Natural killer cell (primary cell): ENCODE measurements around the gene CD96. TPM values are rescaled to one million over a fixed set of nuclear protein-coding genes. Genes with fewer than 3 reads are reported as not detected.

ENCODE experiments used
- ATAC-seq, 3 donors: fragments of 150-1000 bp in 2 of 3; fragments of 200-7000 bp in 1 of 3; cut with Tn5 transposase; 1 replicate in 1 of 3; 2 replicates in 2 of 3; pipeline ENCODE4 v1.10.0; 2021; ENCODE audit warnings: mild to moderate bottlenecking in 2 of 3, moderate library complexity in 2 of 3
- DNase-seq, 2 donors: peaks; one replicate each; pipeline versions ENCODE4 v3.0.0 to v3.0.0-alpha.2; 2013 to 2021; ENCODE audit warnings: mixed read lengths in 1 of 2
- H3K27ac ChIP-seq: one replicate; pipeline ENCODE4 v1.5.1; 2013; ENCODE audit warnings: mild to moderate bottlenecking, low read length
- H3K27me3 ChIP-seq: one replicate; pipeline ENCODE4 v1.6.1; 2013; ENCODE audit warnings: low read length; ENCODE audit not compliant: control insufficient read depth, insufficient read depth
- H3K36me3 ChIP-seq: one replicate; pipeline ENCODE4 v1.6.1; 2013; ENCODE audit warnings: low read length; ENCODE audit not compliant: control insufficient read depth, insufficient read depth
- H3K4me1 ChIP-seq: one replicate; pipeline ENCODE4 v1.6.1; 2013; ENCODE audit warnings: low read length; ENCODE audit not compliant: control insufficient read depth, insufficient read depth
- H3K4me3 ChIP-seq: one replicate; pipeline ENCODE4 v1.5.1; 2013; ENCODE audit warnings: low read length
- H3K9me3 ChIP-seq: one replicate; pipeline ENCODE4 v1.6.1; 2013; ENCODE audit warnings: low read length; ENCODE audit not compliant: control insufficient read depth, insufficient read depth
- H3K27ac Mint-ChIP-seq, 2 donors: one replicate each; pipeline ENCODE4 v1.8.0; 2022; ENCODE audit warnings: mild to moderate bottlenecking in 2 of 2, mixed read lengths in 2 of 2, moderate library complexity in 1 of 2
- H3K27me3 Mint-ChIP-seq, 2 donors: one replicate each; pipeline ENCODE4 v1.8.0; 2022; ENCODE audit warnings: low read depth in 2 of 2, mixed read lengths in 2 of 2
- H3K36me3 Mint-ChIP-seq: one replicate; pipeline ENCODE4 v1.8.0; 2022; ENCODE audit warnings: mixed read lengths
- H3K4me1 Mint-ChIP-seq, 2 donors: one replicate each; pipeline ENCODE4 v1.8.0; 2022; ENCODE audit warnings: mixed read lengths in 2 of 2
- H3K4me3 Mint-ChIP-seq: one replicate; pipeline ENCODE4 v1.8.0; 2022; ENCODE audit warnings: mild to moderate bottlenecking, moderate library complexity, mixed read lengths
- H3K9me3 Mint-ChIP-seq, 2 donors: one replicate each; pipeline ENCODE4 v1.8.0; 2022; ENCODE audit warnings: mixed read lengths in 2 of 2
- CTCF ChIP-seq: fragments of 200-600 bp; IDR thresholded peaks from one replicate; pipeline ENCODE4 v1.8.0; 2022; ENCODE audit warnings: antibody characterized with exemption
- WGBS: methylation state at CpG from one replicate; pipeline ENCODE4 v1.1.7; 2013; ENCODE audit warnings: missing lambda C conversion rate; ENCODE audit not compliant: insufficient coverage; 5-methylcytosine and 5-hydroxymethylcytosine counted together
- intact Hi-C: fragments of 100-400 bp; cut with micrococcal nuclease; formaldehyde crosslinking; loops from one replicate; pipeline ENCODE4 v1.14.2; 2022
- total RNA-seq, 4 donors: library from RNA; stranded (reverse); fragments of 120-200 nt in 1 of 4; gene quantifications; one replicate each; pipeline versions ENCODE4 v1.2.3 to v1.2.4, GENCODE V29; 2013 to 2022

CD96 gene
- total RNA-seq, 3 donors from 2014 or later (not counting 1 experiment from before 2014, with no cell fraction given): 146 to 191 (median 166) TPM

GRCh38 chr3:111694471-111694870 is 152.5 kb downstream of the CD96 start:
- no peaks in the 10 kb centered on the region for H3K36me3 Mint-ChIP-seq
- Histone ChIP-seq H3K4me1 (peaks cover 17% of the 10 kb centered on the region), H3K27ac (no peak overlapping the region), H3K4me3 (no peak overlapping the region), H3K36me3 (peaks cover 3% of the 10 kb centered on the region), H3K9me3 (no peaks in the 10 kb centered on the region), H3K27me3 (no peaks in the 10 kb centered on the region)
- TF ChIP-seq CTCF: no peak
- ATAC-seq: no peak
- no peak for DNase-seq
- H3K4me3 Mint-ChIP-seq: no peak overlapping the region
- intact Hi-C loops: no loop called here
- H3K27ac Mint-ChIP-seq: peak overlapping the region; percentile 65 to 93
- peaks cover 54 to 71% of the 10 kb centered on the region in 2 donors for H3K4me1 Mint-ChIP-seq
- no peaks in the 10 kb centered on the region for H3K27me3 Mint-ChIP-seq
- WGBS: 100% methylated on average over 2 of the region's 2 CpGs
- H3K9me3 Mint-ChIP-seq: no peaks in the 10 kb centered on the region

- peaks cover 44 to 69% of the 10 kb centered on the region in 2 donors for H3K4me1 Mint-ChIP-seq
- H3K4me3 ChIP-seq: no peak overlapping the region
- peaks cover 5% of the 10 kb centered on the region for H3K36me3 ChIP-seq
- no peak for TF ChIP-seq CTCF
- H3K4me3 Mint-ChIP-seq: peak overlapping the region; percentile 57
- DNase-seq: peak in 1 of 2 donors; percentile 24
- peak overlapping the region; percentile 76 to 93 for H3K27ac Mint-ChIP-seq
- no CpG with 5 or more reads among the region's 1 CpG for WGBS
- ATAC-seq: peak; percentile 73 to 87 (median 84)
- H3K9me3 Mint-ChIP-seq: no peaks in the 10 kb centered on the region
- no peaks in the 10 kb centered on the region for H3K27me3 Mint-ChIP-seq
- H3K36me3 Mint-ChIP-seq: no peaks in the 10 kb centered on the region
- peak overlapping the region; percentile 34 for H3K27ac ChIP-seq
- no peaks in the 10 kb centered on the region for H3K9me3 ChIP-seq
- H3K4me1 ChIP-seq: peaks cover 17% of the 10 kb centered on the region
- intact Hi-C loops: loop anchor here (2.0 kb wide), 1 partner anchor 17 kb away; no protein-coding TSS in a partner anchor
- no peaks in the 10 kb centered on the region for H3K27me3 ChIP-seq
Measured at GRCh38 chr3:111695636-111696117, 153.7 kb downstream of the CD96 start.

- no peak for TF ChIP-seq CTCF
- Mint-ChIP-seq H3K27ac (peak overlapping the region; percentile 63 to 73), H3K4me3 (no peak overlapping the region), H3K36me3 (no peaks in the 10 kb centered on the region), H3K9me3 (no peaks in the 10 kb centered on the region), H3K4me1 (peaks cover 21 to 56% of the 10 kb centered on the region in 2 donors), H3K27me3 (no peaks in the 10 kb centered on the region)
- Histone ChIP-seq H3K27ac (no peak overlapping the region), H3K27me3 (no peaks in the 10 kb centered on the region), H3K9me3 (no peaks in the 10 kb centered on the region), H3K4me1 (peaks cover 10% of the 10 kb centered on the region), H3K36me3 (peaks cover 5% of the 10 kb centered on the region), H3K4me3 (no peak overlapping the region)
- 48% methylated on average over 3 of the region's 3 CpGs for WGBS
- DNase-seq (no peak), ATAC-seq (no peak)
- intact Hi-C loops: no loop called here
Measured at GRCh38 chr3:111700054-111700453, 158.1 kb downstream of the CD96 start.
